ENCODE data around the gene TRIM46.
A peak's percentile ranks its signal among the peaks of the same experiment; 100 is the strongest.

TRIM46 gene, protein sequence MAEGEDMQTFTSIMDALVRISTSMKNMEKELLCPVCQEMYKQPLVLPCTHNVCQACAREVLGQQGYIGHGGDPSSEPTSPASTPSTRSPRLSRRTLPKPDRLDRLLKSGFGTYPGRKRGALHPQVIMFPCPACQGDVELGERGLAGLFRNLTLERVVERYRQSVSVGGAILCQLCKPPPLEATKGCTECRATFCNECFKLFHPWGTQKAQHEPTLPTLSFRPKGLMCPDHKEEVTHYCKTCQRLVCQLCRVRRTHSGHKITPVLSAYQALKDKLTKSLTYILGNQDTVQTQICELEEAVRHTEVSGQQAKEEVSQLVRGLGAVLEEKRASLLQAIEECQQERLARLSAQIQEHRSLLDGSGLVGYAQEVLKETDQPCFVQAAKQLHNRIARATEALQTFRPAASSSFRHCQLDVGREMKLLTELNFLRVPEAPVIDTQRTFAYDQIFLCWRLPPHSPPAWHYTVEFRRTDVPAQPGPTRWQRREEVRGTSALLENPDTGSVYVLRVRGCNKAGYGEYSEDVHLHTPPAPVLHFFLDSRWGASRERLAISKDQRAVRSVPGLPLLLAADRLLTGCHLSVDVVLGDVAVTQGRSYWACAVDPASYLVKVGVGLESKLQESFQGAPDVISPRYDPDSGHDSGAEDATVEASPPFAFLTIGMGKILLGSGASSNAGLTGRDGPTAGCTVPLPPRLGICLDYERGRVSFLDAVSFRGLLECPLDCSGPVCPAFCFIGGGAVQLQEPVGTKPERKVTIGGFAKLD

DNA sequence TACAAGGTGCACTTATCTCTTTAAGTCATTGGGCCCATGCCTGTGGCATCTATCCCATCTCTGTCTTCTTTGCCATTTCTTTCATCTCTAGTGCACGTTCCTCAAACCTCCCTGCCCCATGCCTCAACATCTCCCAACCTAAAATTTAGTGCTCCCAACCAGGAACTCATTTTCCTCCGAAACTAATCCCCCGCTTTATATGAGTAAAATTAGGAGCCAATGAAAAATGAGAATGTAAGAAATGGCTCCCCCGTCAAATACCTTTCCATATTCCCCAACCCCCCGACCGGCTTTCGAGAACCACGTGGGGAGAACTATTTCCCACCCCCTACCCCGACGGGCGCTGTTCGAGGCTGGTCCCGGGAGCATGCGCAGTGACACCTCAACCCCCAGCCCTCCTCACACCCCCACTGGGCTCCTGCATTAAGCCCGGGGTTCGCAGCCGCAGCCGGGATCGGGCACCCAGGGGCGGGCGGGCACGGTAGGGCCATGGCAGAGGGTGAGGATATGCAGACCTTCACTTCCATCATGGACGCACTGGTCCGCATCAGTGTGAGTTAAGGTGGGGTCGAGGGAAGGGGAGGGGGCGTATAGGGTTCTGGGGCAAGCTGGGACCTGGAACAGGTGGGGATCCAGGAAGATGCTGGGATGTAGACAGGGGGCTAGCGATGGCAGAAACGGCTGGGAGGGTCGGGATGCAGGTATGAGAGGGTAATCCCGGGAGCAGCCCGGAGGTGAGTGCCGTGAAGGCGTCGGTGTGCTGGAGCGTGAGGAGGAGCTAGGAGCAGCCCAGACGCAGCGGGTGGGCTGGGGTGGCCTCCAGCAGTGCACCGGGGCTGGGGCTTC lies at the start of gene TRIM46:
Gene TRIM46 (plus strand): TSS at position 372 of the 846 bp plus-strand sequence. CDS start 118 bp downstream, at position 490.
- WGBS (ENCODE audit: insufficient coverage, insufficient read length) = no CpG with 5 or more reads among the region's 38 CpGs
- H3K9me3 ChIP-seq (ENCODE audit: control insufficient read depth, insufficient read depth, low read length) = no peaks in the 10 kb centered on the region
- H3K27ac ChIP-seq (ENCODE audit: low read length) = no peak within 1 kb of the TSS
- 0 out of 2 replicates have a peak, but pooled peaks cover 2% of the 10 kb centered on the region for H3K4me1 ChIP-seq (ENCODE audit: control insufficient read depth, insufficient read depth, low read length)
- H3K27me3 ChIP-seq (ENCODE audit: control insufficient read depth, insufficient read depth, low read length) = no peaks in the 10 kb centered on the region
- peak within 1 kb of the TSS; percentile 81 for H3K4me3 ChIP-seq (ENCODE audit: low read length)
- DNase-seq (ENCODE audit: low read depth, low spot score) = no peak
- H3K36me3 ChIP-seq (ENCODE audit: control insufficient read depth, insufficient read depth, low read length) = peaks cover 21% of the 10 kb centered on the region

DNA sequence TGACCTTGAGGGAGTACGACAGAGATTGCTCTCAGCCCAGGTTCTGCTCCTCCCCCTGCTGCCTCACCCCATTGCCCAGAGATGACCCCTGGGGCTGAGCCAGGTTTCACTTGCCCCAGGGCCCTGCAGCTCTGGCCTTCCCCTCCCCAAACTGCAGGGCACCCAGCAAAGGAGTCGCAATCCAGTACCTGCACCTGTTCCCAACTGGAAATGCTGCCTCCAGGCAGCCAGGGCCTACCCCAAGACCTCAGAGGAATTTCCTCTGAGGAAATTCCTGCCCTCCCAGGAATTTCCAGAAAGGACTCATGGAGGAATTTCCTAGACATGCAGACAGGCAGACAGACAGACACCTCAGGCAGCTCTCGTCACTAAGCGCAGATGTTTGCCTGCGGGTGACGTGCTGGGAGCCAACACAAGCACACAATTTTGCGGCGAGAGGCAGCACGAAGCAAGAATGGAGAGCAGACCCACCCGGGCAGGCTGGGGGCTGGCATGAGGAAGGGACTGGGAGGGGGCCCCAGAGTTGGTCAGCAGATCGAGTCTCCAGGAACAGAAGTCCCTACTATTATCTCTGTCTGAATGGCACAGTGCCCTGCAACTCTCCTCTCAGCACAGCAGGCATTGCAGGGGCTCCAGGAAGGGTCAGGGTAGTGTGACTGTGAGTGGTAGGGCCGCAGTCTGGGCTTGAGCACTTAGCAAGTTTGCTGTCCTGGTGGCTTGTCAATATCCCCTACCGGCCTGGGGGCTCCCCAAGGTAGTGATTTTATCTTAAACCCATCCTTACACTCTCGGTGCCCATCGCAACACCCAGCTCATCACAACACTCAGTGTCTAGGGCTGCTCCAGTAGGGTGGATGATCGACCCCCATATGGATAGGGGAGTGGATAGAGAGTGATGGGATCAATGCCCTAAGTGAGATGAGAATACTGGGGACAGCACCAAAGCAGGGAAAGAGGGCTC lies 48.9 kb upstream of the TRIM46 start:
- Histone ChIP-seq H3K9me3 (ENCODE audit: control insufficient read depth, insufficient read depth, low read length) (no peaks in the 10 kb centered on the region), H3K27ac (ENCODE audit: low read length) (no peak overlapping the region), H3K4me1 (ENCODE audit: control insufficient read depth, insufficient read depth, low read length) (peaks cover 22% of the 10 kb centered on the region), H3K36me3 (ENCODE audit: control insufficient read depth, insufficient read depth, low read length) (no peaks in the 10 kb centered on the region), H3K27me3 (ENCODE audit: control insufficient read depth, insufficient read depth, low read length) (peaks cover 31% of the 10 kb centered on the region), H3K4me3 (ENCODE audit: low read length) (no peak overlapping the region)
- DNase-seq (ENCODE audit: low read depth, low spot score) = no peak
- WGBS (ENCODE audit: insufficient coverage, insufficient read length) = no CpG with 5 or more reads among the region's 16 CpGs

DNA sequence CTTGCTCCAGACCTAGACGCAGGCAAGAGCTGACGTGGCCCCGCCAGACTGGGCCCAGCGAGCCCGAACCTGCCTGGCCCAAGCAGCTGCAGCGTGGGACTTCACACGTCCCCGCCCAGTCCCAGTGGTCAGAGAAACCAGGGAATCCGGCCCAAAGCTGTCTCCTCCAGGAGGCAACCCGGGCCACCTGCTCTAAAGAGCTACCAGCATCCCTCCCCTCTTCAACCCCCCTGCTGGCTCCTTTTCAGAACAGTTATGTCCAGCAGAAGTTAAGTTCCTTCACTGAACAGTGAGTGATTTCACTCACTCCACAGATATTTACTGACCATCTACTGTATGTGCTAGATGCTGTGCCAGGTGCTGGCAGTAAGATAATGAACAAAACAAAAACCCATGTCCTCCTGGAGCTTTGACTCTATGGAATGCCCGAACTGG lies 48.1 kb upstream of the TRIM46 start:
- Histone ChIP-seq H3K36me3 (ENCODE audit: control insufficient read depth, insufficient read depth, low read length) (no peaks in the 10 kb centered on the region), H3K9me3 (ENCODE audit: control insufficient read depth, insufficient read depth, low read length) (no peaks in the 10 kb centered on the region), H3K4me3 (ENCODE audit: low read length) (no peak overlapping the region), H3K4me1 (ENCODE audit: control insufficient read depth, insufficient read depth, low read length) (peaks cover 25% of the 10 kb centered on the region), H3K27ac (ENCODE audit: low read length) (no peak overlapping the region), H3K27me3 (ENCODE audit: control insufficient read depth, insufficient read depth, low read length) (peaks cover 28% of the 10 kb centered on the region)
- no CpG with 5 or more reads among the region's 11 CpGs for WGBS (ENCODE audit: insufficient coverage, insufficient read length)
- DNase-seq (ENCODE audit: low read depth, low spot score) = no peak

DNA sequence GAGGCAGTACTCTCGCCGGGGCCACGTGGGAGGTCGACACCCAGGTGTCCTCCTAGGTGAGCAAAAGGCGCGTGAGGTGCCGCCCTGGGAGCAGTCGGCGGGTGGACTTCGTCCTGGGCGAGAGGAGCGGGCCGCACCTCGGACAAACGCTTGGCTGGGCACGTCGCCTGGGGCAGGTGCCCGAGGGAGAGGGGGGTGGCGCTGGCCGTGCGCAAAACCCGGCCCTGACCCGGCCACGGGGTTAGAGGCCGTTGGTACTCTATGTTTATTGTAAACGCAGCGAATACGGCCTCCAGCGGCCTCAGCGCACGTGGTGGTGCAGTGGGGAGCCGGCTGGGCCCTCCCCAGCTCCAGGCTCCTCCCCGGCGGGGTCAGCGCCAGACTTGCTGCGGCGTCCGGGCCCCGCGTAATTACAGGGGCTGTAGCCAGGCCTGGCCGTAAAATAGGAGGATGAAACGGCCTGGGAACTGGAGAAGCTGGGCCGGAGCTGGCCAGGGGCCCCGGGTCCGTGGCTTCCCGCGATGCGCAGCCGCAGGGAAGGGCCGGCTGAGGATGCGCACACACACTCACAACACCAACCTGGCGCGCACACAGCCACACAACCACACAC lies 47.6 kb upstream of the TRIM46 start:
- no peak for DNase-seq (ENCODE audit: low read depth, low spot score)
- no CpG with 5 or more reads among the region's 53 CpGs for WGBS (ENCODE audit: insufficient coverage, insufficient read length)
- Histone ChIP-seq H3K36me3 (ENCODE audit: control insufficient read depth, insufficient read depth, low read length) (no peaks in the 10 kb centered on the region), H3K4me3 (ENCODE audit: low read length) (peak overlapping the region; percentile 46; the same call in 1 of the 2 replicates), H3K4me1 (ENCODE audit: control insufficient read depth, insufficient read depth, low read length) (peaks cover 25% of the 10 kb centered on the region), H3K27me3 (ENCODE audit: control insufficient read depth, insufficient read depth, low read length) (peaks cover 28% of the 10 kb centered on the region), H3K27ac (ENCODE audit: low read length) (no peak overlapping the region), H3K9me3 (ENCODE audit: control insufficient read depth, insufficient read depth, low read length) (no peaks in the 10 kb centered on the region)

DNA sequence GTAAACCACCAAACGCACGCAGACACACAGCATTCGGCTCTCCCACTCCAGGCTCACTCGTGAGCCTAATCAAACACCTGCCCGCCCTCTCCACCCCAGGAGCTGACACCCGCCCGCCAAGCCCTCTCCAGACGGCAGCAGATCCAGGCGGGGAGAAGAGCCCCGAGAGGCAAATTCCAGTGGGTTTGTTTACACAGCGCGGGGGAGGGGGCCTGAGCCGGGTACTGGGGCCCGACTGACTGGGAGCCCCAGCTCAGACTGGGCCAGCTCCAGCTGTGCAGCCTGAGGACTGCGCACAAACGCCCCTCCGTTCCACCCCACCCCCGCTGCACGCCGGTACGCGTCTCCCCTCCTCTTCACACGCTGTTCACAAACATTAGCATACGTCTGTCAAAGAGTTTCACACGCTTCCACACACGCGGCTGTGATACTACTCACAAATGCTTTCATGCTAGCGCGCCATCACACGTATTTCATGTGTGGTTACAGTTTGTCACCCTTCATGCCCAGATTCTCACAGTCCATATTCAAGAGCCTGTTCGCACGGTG lies 47.0 kb upstream of the TRIM46 start:
- DNase-seq (ENCODE audit: low read depth, low spot score) = no peak
- Histone ChIP-seq H3K9me3 (ENCODE audit: control insufficient read depth, insufficient read depth, low read length) (no peaks in the 10 kb centered on the region), H3K4me3 (ENCODE audit: low read length) (peak overlapping the region; percentile 46; the same call in 1 of the 2 replicates), H3K36me3 (ENCODE audit: control insufficient read depth, insufficient read depth, low read length) (no peaks in the 10 kb centered on the region), H3K27me3 (ENCODE audit: control insufficient read depth, insufficient read depth, low read length) (peaks cover 28% of the 10 kb centered on the region), H3K4me1 (ENCODE audit: control insufficient read depth, insufficient read depth, low read length) (peaks cover 25% of the 10 kb centered on the region), H3K27ac (ENCODE audit: low read length) (no peak overlapping the region)
- no CpG with 5 or more reads among the region's 32 CpGs for WGBS (ENCODE audit: insufficient coverage, insufficient read length)

DNA sequence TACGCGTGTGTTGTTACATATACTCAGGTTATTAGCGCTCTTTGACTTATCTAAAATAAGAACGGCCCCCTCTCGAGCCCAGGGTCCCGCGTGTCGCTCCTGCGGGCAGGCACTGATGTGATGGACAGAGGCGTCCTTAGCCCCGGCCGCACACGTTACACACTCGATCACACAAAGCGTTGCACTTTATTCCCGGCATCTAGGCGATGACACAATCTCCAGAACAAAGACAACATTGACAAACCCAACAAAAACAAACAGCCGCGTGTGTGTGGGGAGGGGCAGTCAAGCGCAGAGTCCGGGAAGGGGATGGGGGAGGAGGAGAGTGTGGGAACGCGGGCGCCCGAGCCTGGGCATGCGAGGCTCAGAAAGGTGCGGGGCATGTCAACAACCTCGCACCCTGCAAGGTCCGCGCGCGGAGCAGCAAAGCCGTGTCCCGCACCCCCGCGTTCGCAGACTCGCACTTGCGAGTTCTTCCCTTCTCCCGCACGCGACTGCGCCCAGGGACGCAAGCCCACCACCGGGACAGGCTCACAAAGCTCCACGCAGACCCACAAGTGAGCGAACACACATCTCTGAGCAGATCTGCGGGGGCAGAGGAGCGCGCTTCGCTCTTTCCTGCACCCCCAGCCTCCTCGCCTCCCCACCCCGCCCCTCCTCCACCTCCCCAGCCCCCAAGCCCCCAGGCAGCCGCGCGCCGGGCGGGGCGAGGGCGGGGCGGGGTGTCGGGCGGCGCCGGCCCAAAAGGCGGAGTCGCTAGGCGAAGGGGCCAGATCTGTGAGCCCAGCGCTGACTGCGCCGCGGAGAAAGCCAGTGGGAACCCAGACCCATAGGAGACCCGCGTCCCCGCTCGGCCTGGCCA lies 46.3 kb upstream of the TRIM46 start, which contains the start of gene EFNA1:
Gene EFNA1 (plus strand): TSS at position 772 of the 862 bp plus-strand sequence. CDS start 102 bp downstream, outside the sequence.
- Histone ChIP-seq H3K27ac (ENCODE audit: low read length) (no peak within 1 kb of the TSS), H3K9me3 (ENCODE audit: control insufficient read depth, insufficient read depth, low read length) (no peaks in the 10 kb centered on the region), H3K4me3 (ENCODE audit: low read length) (peak within 1 kb of the TSS; percentile 46; the same call in 1 of the 2 replicates), H3K36me3 (ENCODE audit: control insufficient read depth, insufficient read depth, low read length) (no peaks in the 10 kb centered on the region), H3K27me3 (ENCODE audit: control insufficient read depth, insufficient read depth, low read length) (peaks cover 28% of the 10 kb centered on the region), H3K4me1 (ENCODE audit: control insufficient read depth, insufficient read depth, low read length) (peaks cover 25% of the 10 kb centered on the region)
- DNase-seq (ENCODE audit: low read depth, low spot score) = no peak
- WGBS (ENCODE audit: insufficient coverage, insufficient read length) = no CpG with 5 or more reads among the region's 76 CpGs

DNA sequence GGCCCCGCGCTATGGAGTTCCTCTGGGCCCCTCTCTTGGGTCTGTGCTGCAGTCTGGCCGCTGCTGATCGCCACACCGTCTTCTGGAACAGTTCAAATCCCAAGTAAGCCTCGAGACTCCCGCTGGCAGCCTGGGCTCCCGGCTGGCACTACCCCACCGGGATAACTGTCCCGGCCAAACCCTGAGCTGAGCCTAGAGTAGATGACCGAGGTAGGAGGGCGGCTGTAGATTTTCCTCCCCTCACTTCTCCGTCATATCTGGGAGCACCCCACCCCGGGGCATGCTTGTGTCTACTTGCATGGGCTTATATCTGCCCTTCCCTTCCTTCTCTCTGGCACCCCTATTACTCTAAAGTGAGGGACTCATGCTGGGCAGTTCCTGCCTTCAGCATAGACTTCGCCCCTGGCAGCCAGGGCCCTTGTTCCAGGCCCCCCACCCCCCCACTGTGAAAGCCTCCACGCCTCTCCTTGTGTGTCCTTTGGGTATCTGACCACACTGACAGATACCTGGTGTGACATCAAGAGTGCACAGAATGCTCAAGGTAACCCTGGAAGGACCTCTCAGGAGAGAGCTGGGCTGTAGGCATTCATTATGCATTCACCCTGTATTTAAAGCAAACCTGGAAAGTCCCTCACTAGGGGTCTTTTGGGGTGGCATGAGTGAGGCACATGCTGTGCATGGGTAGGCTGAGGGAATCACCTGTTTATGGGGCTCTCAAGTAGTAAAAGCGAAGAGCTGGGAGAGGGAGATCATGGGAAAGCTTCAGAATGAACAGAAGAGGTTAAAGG lies 45.5 kb upstream of the TRIM46 start:
- WGBS (ENCODE audit: insufficient coverage, insufficient read length) = no CpG with 5 or more reads among the region's 17 CpGs
- H3K36me3 ChIP-seq (ENCODE audit: control insufficient read depth, insufficient read depth, low read length) = no peaks in the 10 kb centered on the region
- DNase-seq (ENCODE audit: low read depth, low spot score) = no peak
- peak overlapping the region; percentile 46; the same call in 1 of the 2 replicates for H3K4me3 ChIP-seq (ENCODE audit: low read length)
- H3K27me3 ChIP-seq (ENCODE audit: control insufficient read depth, insufficient read depth, low read length) = peaks cover 28% of the 10 kb centered on the region
- H3K4me1 ChIP-seq (ENCODE audit: control insufficient read depth, insufficient read depth, low read length) = peaks cover 25% of the 10 kb centered on the region
- H3K27ac ChIP-seq (ENCODE audit: low read length) = no peak overlapping the region
- no peaks in the 10 kb centered on the region for H3K9me3 ChIP-seq (ENCODE audit: control insufficient read depth, insufficient read depth, low read length)
